GM12801 (cell line): ENCODE results near the gene RAB29.

Experiments
- CTCF ChIP-seq: IDR thresholded peaks from one replicate; pipeline ENCODE4 v1.5.1; 2011; ENCODE audit warnings: control low read depth; ENCODE audit not compliant: insufficient read length; ENCODE audit errors: extremely low read depth

RAB29 gene

GRCh38 chr1:205783433-205783795 is 8.1 kb upstream of the RAB29 start:
- TF ChIP-seq CTCF = no peak

- TF ChIP-seq CTCF = no peak
Observed at GRCh38 chr1:205782627-205783432, 7.5 kb upstream of the RAB29 start.

- no peak for TF ChIP-seq CTCF
Observed at GRCh38 chr1:205780335-205780734, 5.1 kb upstream of the RAB29 start.

GRCh38 chr1:205777994-205778393 is 2.7 kb upstream of the RAB29 start:
- no peak for TF ChIP-seq CTCF

GRCh38 chr1:205775717-205776056 is 405 bp upstream of the RAB29 start:
- TF ChIP-seq CTCF = no peak

- TF ChIP-seq CTCF = no peak
Observed at GRCh38 chr1:205774198-205775014, 876 bp downstream of the RAB29 start.

- TF ChIP-seq CTCF = no peak
Observed at GRCh38 chr1:205772607-205773032, 2.7 kb downstream of the RAB29 start.
